ENCODE measurements around the gene GNAI1. TPM values are rescaled to one million over a fixed set of nuclear protein-coding genes. Genes with fewer than 3 reads are reported as not detected.

The GNAI1 gene
- total and polyA plus RNA-seq, 2 of the 13 experiments (the other 11 are each of a cell fraction or from before 2014, with no cell fraction given), result 3.5 to 5.7 TPM

DNA sequence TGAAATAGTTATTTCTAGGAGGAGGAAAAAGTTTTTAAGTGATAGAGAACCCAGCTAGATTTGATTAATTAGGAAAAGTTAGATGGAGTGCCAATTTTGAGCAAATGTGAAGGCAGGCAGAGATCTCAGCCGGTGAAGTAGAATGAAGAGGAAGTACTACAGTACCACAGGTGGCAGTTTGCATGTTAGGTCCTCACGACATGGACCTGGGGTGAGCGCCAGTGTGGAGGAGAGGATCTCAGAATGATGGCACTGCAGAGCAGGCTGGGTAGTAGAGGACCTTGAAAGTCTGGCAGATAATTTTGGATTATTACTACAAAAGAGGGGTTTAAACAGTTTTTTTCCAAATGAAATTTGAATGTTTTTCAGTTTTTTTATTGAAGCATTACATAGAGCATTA lies 81.1 kb downstream of the GNAI1 start:
- CTCF ChIA-PET (ENCODE audit: low intra/inter-chr PET ratio, low total read pairs), result no interaction called here
- no peak overlapping the region for H3K4me3 ChIP-seq (replicated peaks in 1 of 3; ENCODE audit: insufficient read depth in 1 of 3, low read depth in 2 of 3, low read length in 3 of 3)
- intact Hi-C loops (cut with micrococcal nuclease; ENCODE audit: unreplicated experiment), result no loop called here
- ATAC-seq (no peak), FAIRE-seq (no peak), DNase-seq (ENCODE audit: low spot score) (no peak)
- H3K79me2 ChIP-seq (ENCODE audit: insufficient read depth, low read length), result no peaks in the 10 kb centered on the region
- no peaks in the 10 kb centered on the region; a peak in 1 of 5 replicates for H3K36me3 ChIP-seq (replicated peaks in 1 of 2; ENCODE audit: control insufficient read depth in 1 of 2, insufficient read depth in 2 of 2, low read length in 2 of 2)
- POLR2A ChIA-PET, result no interaction called here
- H3K9ac ChIP-seq (ENCODE audit: insufficient read depth, low read depth, low read length), result no peak overlapping the region
- H3K27ac ChIP-seq (ENCODE audit: extremely low read length, insufficient read depth, low read length), result no peak overlapping the region
- H3K9me3 ChIP-seq (ENCODE audit: low read length), result no peaks in the 10 kb centered on the region
- H4K20me1 ChIP-seq (ENCODE audit: insufficient read depth, low read length), result no peaks in the 10 kb centered on the region
- H3K4me2 ChIP-seq (ENCODE audit: low read depth, low read length), result no peak overlapping the region
- BruUV-seq (replicated peaks), result no TSS peak
- WGBS (ENCODE audit: low lambda C conversion rate), result 93% methylated on average over 3 of the region's 3 CpGs
- no peak overlapping the region for H2AFZ ChIP-seq (ENCODE audit: low read length)
- in situ Hi-C loops (cut with HindIII; ENCODE audit: extremely low pct_ligation_motif_present, low pct_unique_long_range_greater_than_20kb), result no loop called here
- no peaks in the 10 kb centered on the region for H3K27me3 ChIP-seq (ENCODE audit: control insufficient read depth in 1 of 2, insufficient read depth in 2 of 2, low read length in 2 of 2)
- H3K4me1 ChIP-seq (ENCODE audit: insufficient read depth, low read length), result peaks cover 26% of the 10 kb centered on the region
- no peak for TF ChIP-seq MYNN (CRISPR knock-in tag; IDR thresholded peaks at IDR 0.05; ENCODE audit: low read depth)
- no peak for TF ChIP-seq ZNF577 (CRISPR knock-in tag; IDR thresholded peaks at IDR 0.05; ENCODE audit: borderline replicate concordance, low read depth)
- TF ChIP-seq, protein P1, sequence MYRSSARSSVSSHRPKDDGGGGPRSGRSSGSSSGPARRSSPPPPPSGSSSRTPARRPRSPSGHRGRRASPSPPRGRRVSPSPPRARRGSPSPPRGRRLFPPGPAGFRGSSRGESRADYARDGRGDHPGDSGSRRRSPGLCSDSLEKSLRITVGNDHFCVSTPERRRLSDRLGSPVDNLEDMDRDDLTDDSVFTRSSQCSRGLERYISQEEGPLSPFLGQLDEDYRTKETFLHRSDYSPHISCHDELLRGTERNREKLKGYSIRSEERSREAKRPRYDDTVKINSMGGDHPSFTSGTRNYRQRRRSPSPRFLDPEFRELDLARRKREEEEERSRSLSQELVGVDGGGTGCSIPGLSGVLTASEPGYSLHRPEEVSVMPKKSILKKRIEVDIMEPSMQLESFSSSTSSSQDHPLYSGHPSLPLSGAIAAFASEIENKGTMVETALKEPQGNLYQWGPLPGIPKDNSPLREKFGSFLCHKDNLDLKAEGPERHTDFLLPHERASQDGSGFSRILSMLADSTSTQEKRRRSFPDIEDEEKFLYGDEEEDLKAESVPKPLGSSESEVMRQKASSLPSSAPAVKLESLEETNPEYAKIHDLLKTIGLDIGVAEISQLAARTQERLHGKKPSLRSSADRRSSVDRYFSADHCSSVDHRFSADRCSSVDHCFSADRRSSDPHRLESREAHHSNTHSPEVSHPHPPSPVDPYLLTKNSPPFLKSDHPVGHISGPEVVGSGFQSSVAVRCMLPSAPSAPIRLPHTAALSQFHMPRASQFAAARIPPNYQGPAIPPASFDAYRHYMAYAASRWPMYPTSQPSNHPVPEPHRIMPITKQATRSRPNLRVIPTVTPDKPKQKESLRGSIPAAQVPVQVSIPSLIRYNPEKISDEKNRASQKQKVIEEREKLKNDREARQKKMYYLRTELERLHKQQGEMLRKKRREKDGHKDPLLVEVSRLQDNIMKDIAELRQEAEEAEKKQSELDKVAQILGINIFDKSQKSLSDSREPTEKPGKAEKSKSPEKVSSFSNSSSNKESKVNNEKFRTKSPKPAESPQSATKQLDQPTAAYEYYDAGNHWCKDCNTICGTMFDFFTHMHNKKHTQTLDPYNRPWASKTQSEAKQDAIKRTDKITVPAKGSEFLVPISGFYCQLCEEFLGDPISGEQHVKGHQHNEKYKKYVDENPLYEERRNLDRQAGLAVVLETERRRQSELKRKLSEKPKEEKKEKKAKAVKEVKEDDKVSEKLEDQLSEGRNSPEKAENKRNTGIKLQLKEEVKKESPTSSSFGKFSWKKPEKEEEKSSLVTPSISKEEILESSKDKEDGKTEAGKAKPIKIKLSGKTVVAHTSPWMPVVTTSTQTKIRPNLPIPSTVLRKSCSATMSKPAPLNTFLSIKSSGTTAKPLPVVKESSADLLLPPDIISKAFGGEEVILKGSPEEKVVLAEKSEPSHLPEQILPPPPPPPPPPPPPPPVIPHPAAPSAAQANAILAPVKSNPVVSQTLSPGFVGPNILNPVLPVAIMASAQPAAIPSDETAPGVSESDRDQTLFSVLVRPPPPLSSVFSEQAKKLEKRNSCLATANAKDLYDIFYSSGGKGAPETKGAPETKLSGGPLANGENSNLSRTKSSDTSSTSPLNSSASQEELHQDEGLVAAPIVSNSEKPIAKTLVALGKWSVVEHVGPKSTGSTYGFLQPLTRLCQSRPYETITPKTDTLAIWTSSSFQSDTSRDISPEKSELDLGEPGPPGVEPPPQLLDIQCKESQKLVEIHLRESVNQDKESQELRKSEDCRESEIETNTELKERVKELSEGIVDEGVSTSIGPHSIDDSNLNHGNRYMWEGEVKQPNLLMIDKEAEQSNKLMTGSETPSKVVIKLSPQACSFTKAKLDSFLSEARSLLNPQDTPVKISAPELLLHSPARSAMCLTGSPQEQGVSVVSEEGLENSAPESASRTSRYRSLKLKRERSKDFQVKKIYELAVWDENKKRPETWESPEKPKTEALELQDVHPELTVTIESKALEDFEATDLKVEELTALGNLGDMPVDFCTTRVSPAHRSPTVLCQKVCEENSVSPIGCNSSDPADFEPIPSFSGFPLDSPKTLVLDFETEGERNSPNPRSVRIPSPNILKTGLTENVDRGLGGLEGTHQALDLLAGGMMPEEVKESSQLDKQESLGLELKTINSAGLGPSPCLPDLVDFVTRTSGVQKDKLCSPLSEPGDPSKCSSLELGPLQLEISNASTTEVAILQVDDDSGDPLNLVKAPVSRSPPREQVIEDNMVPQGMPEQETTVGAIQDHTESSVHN (CRISPR knock-in tag; IDR thresholded peaks at IDR 0.05), result no peak
- TF ChIP-seq, protein P2, sequence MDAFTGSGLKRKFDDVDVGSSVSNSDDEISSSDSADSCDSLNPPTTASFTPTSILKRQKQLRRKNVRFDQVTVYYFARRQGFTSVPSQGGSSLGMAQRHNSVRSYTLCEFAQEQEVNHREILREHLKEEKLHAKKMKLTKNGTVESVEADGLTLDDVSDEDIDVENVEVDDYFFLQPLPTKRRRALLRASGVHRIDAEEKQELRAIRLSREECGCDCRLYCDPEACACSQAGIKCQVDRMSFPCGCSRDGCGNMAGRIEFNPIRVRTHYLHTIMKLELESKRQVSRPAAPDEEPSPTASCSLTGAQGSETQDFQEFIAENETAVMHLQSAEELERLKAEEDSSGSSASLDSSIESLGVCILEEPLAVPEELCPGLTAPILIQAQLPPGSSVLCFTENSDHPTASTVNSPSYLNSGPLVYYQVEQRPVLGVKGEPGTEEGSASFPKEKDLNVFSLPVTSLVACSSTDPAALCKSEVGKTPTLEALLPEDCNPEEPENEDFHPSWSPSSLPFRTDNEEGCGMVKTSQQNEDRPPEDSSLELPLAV (CRISPR knock-in tag; conservative IDR thresholded peaks at IDR 0.05; ENCODE audit: low read depth), result no peak
- TF ChIP-seq ARNT (IDR thresholded peaks at IDR 0.05), result no peak
- no peak for TF ChIP-seq MZF1 (CRISPR knock-in tag; IDR thresholded peaks at IDR 0.05; ENCODE audit: borderline replicate concordance)
- TF ChIP-seq HNF4A (CRISPR knock-in tag; IDR thresholded peaks at IDR 0.05), result no peak
- TF ChIP-seq, protein P3, sequence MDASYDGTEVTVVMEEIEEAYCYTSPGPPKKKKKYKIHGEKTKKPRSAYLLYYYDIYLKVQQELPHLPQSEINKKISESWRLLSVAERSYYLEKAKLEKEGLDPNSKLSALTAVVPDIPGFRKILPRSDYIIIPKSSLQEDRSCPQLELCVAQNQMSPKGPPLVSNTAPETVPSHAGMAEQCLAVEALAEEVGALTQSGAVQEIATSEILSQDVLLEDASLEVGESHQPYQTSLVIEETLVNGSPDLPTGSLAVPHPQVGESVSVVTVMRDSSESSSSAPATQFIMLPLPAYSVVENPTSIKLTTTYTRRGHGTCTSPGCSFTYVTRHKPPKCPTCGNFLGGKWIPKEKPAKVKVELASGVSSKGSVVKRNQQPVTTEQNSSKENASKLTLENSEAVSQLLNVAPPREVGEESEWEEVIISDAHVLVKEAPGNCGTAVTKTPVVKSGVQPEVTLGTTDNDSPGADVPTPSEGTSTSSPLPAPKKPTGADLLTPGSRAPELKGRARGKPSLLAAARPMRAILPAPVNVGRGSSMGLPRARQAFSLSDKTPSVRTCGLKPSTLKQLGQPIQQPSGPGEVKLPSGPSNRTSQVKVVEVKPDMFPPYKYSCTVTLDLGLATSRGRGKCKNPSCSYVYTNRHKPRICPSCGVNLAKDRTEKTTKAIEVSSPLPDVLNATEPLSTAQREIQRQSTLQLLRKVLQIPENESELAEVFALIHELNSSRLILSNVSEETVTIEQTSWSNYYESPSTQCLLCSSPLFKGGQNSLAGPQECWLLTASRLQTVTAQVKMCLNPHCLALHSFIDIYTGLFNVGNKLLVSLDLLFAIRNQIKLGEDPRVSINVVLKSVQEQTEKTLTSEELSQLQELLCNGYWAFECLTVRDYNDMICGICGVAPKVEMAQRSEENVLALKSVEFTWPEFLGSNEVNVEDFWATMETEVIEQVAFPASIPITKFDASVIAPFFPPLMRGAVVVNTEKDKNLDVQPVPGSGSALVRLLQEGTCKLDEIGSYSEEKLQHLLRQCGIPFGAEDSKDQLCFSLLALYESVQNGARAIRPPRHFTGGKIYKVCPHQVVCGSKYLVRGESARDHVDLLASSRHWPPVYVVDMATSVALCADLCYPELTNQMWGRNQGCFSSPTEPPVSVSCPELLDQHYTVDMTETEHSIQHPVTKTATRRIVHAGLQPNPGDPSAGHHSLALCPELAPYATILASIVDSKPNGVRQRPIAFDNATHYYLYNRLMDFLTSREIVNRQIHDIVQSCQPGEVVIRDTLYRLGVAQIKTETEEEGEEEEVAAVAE (CRISPR knock-in tag; IDR thresholded peaks at IDR 0.05; ENCODE audit: borderline replicate concordance), result no peak
- TF ChIP-seq SSRP1 (CRISPR knock-in tag; IDR thresholded peaks at IDR 0.05), result no peak
- no peak for TF ChIP-seq RFXANK (CRISPR knock-in tag; IDR thresholded peaks at IDR 0.05)
- no peak for TF ChIP-seq KDM6A (CRISPR knock-in tag; IDR thresholded peaks at IDR 0.05; ENCODE audit: low read depth)
- no peak for TF ChIP-seq TGIF2 (CRISPR knock-in tag; IDR thresholded peaks at IDR 0.05)
- TF ChIP-seq GLI4 (CRISPR knock-in tag; IDR thresholded peaks at IDR 0.05; ENCODE audit: borderline replicate concordance), result no peak
